Neural crest cell (in vitro differentiated cells): ENCODE measurements around the gene KLHL1. TPM values are rescaled to one million over a fixed set of nuclear protein-coding genes. Genes with fewer than 3 reads are reported as not detected.

Experiments used
- DNase-seq: peaks from one replicate; pipeline ENCODE4 v3.0.0; 2021; ENCODE audit warnings: low read depth, mixed read lengths, low spot score
- H3K27ac Mint-ChIP-seq: one replicate; pipeline ENCODE4 v1.8.0; 2021; ENCODE audit warnings: mild to moderate bottlenecking, mixed read lengths; ENCODE audit not compliant: unreplicated experiment
- H3K27me3 Mint-ChIP-seq: 2 replicates; pipeline ENCODE4 v1.8.0; 2021; ENCODE audit warnings: low read depth, mild to moderate bottlenecking, mixed read lengths
- H3K36me3 Mint-ChIP-seq: 2 replicates; pipeline ENCODE4 v1.8.0; 2021; ENCODE audit warnings: low read depth, mild to moderate bottlenecking, mixed read lengths
- H3K4me1 Mint-ChIP-seq: 2 replicates; pipeline ENCODE4 v1.8.0; 2021; ENCODE audit warnings: mixed read lengths
- H3K4me3 Mint-ChIP-seq: one replicate; pipeline ENCODE4 v1.8.0; 2021; ENCODE audit warnings: mild to moderate bottlenecking, mixed read lengths
- H3K9me3 Mint-ChIP-seq: 2 replicates; pipeline ENCODE4 v1.8.0; 2021; ENCODE audit warnings: mixed read lengths
- total RNA-seq: library from RNA; stranded (reverse); gene quantifications from 2 replicates; pipeline ENCODE4 v1.2.1, GENCODE V29; 2021
- TF ChIP-seq, protein P1 (sequence below): fragments of 200-600 bp; sonication (generic); conservative IDR thresholded peaks from 2 replicates; pipeline ENCODE4 v1.5.0; 2021; ENCODE audit warnings: antibody characterized with exemption, mild to moderate bottlenecking

KLHL1 gene
- total RNA-seq, 1 donor from 2014 or later = 0.23 TPM

DNA sequence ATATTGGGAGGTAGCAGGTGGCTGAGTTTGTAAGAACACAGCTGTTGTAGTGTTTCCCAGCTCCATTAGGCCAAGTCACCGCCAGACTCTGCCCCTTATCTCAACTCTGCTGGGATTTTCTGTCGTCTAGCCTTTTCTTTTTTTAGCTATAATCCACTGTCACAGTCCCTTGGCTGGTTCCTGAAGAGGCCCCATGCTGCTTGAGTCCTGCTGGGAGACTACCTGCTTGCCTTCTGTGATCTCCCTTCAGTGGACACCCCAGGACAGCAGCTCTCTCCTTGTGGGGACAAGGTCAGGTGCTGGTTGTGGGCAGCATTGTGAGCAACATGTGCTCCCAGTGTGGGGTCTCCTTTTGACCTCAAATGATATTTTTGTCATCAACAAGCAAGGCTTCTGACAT, 195.6 kb downstream of the KLHL1 start:
- Mint-ChIP-seq H3K27ac (no peak overlapping the region), H3K27me3 (no peaks in the 10 kb centered on the region), H3K4me1 (no peaks in the 10 kb centered on the region), H3K9me3 (peaks cover 5% of the 10 kb centered on the region), H3K4me3 (no peak overlapping the region), H3K36me3 (no peaks in the 10 kb centered on the region)
- TF ChIP-seq, protein P1, sequence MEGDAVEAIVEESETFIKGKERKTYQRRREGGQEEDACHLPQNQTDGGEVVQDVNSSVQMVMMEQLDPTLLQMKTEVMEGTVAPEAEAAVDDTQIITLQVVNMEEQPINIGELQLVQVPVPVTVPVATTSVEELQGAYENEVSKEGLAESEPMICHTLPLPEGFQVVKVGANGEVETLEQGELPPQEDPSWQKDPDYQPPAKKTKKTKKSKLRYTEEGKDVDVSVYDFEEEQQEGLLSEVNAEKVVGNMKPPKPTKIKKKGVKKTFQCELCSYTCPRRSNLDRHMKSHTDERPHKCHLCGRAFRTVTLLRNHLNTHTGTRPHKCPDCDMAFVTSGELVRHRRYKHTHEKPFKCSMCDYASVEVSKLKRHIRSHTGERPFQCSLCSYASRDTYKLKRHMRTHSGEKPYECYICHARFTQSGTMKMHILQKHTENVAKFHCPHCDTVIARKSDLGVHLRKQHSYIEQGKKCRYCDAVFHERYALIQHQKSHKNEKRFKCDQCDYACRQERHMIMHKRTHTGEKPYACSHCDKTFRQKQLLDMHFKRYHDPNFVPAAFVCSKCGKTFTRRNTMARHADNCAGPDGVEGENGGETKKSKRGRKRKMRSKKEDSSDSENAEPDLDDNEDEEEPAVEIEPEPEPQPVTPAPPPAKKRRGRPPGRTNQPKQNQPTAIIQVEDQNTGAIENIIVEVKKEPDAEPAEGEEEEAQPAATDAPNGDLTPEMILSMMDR = no peak
- DNase-seq = no peak

DNA sequence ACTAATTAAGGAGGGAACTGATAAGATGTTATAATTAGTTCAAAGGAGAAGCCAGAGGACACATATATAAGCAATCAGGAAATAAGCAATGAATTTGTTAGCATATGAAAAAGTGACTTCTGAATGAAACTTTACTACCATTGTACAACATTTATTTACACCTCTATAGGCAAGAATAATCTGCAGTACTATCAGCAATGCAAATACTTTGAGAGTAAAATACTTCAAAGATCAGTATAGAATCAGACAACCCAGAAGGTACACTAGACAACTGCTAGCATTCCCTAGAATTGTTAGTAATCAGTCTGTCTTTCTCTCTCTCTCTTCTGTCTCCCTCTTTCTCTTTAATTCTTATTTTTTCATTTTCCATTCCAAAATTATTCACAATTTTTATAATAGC, 197.5 kb downstream of the KLHL1 start:
- Mint-ChIP-seq H3K4me3 (no peak overlapping the region), H3K9me3 (peaks cover 2% of the 10 kb centered on the region), H3K4me1 (no peaks in the 10 kb centered on the region), H3K27ac (no peak overlapping the region), H3K27me3 (no peaks in the 10 kb centered on the region), H3K36me3 (no peaks in the 10 kb centered on the region)
- no peak for DNase-seq
- TF ChIP-seq, protein P1 = no peak

DNA sequence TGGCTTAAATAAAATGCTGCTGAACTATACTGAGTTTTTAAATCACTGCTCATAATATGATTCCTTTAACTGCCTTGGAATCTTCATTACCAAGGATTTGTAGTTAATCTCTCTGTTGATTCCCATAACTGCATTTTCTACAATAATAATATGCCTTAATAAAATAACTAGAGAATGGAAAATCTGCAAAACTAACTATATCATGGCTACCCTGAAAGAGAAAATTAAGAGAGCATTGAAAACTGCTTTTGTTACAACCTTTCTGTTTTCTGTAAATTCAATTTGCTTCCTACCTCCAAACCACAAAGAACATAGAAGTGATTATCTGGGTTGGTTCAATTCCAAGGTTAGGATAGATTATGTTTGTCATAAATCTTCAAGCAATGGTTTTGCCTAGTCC, 203.5 kb downstream of the KLHL1 start:
- TF ChIP-seq, protein P1 = no peak
- no peaks in the 10 kb centered on the region for H3K27me3 Mint-ChIP-seq
- H3K27ac Mint-ChIP-seq = no peak overlapping the region
- H3K36me3 Mint-ChIP-seq = no peaks in the 10 kb centered on the region
- H3K4me3 Mint-ChIP-seq = no peak overlapping the region
- H3K9me3 Mint-ChIP-seq = no peaks in the 10 kb centered on the region
- H3K4me1 Mint-ChIP-seq = no peaks in the 10 kb centered on the region
- DNase-seq = no peak

DNA sequence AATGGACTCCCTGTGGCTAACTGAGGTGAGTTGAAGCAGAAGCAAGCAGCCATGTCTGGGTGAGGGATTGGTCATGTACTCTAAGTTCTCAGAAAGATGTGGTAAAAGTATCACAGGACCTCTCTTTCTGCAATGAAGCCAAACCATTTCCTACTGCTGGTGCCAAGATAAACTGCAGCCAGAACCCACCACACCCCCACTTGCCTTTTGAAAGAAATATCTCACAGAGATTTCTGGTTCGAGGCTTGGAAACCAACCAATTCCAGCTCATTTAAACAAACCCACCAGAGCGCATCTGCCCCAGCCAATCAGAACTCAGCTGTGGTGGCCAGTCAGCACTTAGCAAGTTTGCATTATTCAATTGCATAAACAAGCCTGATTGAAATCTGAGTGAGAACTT, 205.2 kb downstream of the KLHL1 start:
- Mint-ChIP-seq H3K4me1 (no peaks in the 10 kb centered on the region), H3K4me3 (no peak overlapping the region), H3K9me3 (no peaks in the 10 kb centered on the region), H3K36me3 (no peaks in the 10 kb centered on the region), H3K27me3 (no peaks in the 10 kb centered on the region), H3K27ac (no peak overlapping the region)
- DNase-seq = no peak
- TF ChIP-seq, protein P1 = no peak

DNA sequence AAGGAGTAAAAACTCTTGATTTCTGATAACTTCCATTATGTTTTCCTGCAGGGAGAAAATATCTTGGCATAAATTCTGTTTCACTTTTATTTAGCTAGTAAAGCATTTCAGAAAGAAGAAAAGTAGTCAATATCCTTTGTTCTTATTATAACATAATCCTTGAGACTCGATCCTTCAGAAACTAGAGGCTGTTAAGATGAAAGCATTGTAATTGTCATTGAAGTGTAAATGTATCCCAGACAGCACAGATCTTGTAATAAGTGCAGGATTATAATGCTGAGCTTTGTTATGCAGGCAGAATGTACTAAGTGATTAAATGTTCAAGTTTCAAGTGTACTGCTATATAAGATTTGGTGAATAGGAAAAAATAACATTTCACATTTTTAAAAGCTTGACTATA, 225.8 kb downstream of the KLHL1 start:
- Mint-ChIP-seq H3K27me3 (no peaks in the 10 kb centered on the region), H3K36me3 (no peaks in the 10 kb centered on the region), H3K27ac (no peak overlapping the region), H3K4me3 (no peak overlapping the region), H3K9me3 (no peaks in the 10 kb centered on the region), H3K4me1 (no peaks in the 10 kb centered on the region)
- DNase-seq = no peak
- TF ChIP-seq, protein P1 = no peak

DNA sequence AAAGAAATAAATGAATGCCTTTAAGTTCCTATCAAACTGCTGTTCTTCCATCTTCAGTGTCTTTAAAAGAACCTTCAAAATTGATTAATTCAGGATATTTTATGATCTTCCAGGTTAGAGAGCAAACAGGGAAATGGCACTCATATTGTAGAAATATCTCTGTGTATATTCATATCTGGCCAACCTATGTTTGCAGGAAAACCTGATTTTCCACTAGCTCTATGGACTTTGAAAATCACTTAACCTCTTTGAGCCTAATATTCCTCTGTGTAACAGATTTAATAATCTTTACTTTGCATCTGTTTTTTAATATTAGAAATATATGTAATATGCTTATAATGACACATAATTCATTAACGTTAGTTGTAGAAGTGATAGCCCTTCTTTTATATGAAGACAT, 228.3 kb downstream of the KLHL1 start:
- H3K4me3 Mint-ChIP-seq = no peak overlapping the region
- TF ChIP-seq, protein P1 = no peak
- no peaks in the 10 kb centered on the region for H3K4me1 Mint-ChIP-seq
- H3K36me3 Mint-ChIP-seq = no peaks in the 10 kb centered on the region
- no peak overlapping the region for H3K27ac Mint-ChIP-seq
- no peak for DNase-seq
- no peaks in the 10 kb centered on the region for H3K9me3 Mint-ChIP-seq
- H3K27me3 Mint-ChIP-seq = no peaks in the 10 kb centered on the region
